ENCODE data around the gene SLC25A41. TPM values are rescaled to one million over a fixed set of nuclear protein-coding genes. Genes with fewer than 3 reads are reported as not detected.
"Not testable (repeated sequence)": the region's sequence is repeated elsewhere in the genome, so short reads cannot be mapped to it uniquely, and the experiment has no call there.

The SLC25A41 gene
- total RNA-seq, 1 donor = not detected

DNA sequence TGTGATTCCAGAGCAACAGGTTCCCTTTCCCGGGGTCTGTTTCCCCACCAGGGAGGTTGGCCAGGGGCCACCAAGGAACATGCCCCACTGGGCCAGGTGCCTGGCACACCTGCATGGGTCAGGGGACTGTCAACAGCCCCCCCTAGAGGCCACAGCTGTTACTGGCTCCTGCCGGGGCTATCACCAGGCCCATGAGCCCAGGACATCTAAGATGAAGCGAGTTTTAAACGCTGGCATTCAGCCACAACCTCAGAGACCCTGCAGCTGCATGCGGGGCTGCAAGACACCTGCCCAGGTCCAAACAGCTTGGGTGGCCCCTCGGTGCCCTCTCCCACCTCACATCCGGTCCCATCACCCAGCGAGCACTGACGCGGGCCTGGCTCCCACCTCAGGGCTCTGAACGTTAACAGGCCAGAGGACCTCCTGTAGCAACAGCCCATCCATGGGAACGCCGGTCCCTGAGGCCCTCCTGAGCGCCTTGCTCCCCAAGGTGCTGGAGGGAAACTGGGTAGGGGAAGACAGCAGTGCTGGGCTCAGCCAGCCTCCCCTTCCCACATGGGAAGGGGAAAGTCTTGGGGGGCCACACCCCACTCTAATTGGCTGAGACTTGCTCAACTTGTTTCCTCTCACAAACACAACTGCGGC, 21.0 kb downstream of the SLC25A41 start:
- peak in 2 of 3 donors; percentile 29 to 45 for DNase-seq (ENCODE audit: low read depth in 2 of 3, low spot score in 2 of 3)

DNA sequence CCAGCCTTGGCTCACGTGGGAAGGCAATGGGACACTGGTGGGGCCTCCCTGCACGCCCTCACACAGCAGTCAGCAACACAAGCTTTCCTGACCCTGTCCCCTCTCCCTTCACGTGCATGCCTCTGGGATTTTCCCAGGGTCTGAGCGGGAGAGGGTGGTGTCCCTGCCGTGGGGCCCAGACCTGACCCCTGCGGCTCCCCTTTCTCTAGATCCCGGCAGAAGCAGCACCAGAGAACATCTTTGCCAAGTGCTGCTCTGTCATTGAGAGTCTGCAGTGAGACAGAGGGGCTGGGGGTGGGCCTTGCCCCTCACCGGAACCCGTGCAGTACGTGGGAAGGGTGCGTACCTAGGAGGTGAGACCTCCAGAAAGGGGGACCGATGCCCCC, 21.5 kb downstream of the SLC25A41 start:
- DNase-seq (ENCODE audit: low read depth in 2 of 3, low spot score in 2 of 3) = no peak

GRCh38 chr19:6409346-6409745, 24.2 kb downstream of the SLC25A41 start:
- DNase-seq (ENCODE audit: low read depth in 2 of 3, low spot score in 2 of 3) = no peak

DNA sequence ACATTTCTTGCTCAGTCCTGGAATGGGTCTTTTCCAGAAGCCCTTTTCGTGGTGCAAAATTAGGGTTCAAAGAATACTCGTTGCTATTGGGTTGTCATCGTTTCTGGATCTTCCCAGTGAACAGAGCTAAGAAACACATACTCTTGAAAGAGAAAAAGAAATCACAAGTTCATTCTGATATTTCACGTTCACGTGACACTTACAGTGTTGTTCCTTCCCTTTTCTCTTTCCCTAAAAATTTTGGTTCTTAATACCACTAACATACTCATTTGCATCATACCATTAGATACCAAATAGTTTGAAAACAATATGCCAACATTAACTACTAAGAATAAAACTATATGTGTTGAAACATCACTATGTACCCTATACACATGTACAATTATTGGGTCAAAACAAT, 27.2 kb downstream of the SLC25A41 start:
- DNase-seq (ENCODE audit: low read depth in 2 of 3, low spot score in 2 of 3) = no peak

GRCh38 chr19:6402837-6403608, 30.5 kb downstream of the SLC25A41 start:
- no peak for DNase-seq (ENCODE audit: low read depth in 2 of 3, low spot score in 2 of 3)

DNA sequence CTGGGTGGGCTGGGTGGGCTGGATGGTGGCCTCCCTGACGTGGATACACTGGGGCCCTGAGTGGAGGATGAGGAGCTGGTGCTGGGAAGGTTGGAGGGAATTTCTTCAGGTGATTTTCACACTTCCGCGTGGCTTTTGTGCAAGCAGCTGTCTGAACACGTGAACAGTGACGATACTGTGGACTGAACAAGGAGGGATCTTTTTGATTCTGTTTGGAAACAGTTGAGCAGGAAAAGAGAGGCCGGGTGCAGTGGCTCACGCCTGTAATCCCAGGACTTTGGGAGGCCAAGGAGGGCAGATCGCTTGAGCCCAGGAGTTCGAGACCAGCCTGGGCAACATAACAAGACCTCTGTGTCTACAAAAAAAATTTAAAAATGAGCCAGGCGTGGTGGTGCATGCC, 31.5 kb downstream of the SLC25A41 start:
- DNase-seq (ENCODE audit: low read depth in 2 of 3, low spot score in 2 of 3) = no peak

DNA sequence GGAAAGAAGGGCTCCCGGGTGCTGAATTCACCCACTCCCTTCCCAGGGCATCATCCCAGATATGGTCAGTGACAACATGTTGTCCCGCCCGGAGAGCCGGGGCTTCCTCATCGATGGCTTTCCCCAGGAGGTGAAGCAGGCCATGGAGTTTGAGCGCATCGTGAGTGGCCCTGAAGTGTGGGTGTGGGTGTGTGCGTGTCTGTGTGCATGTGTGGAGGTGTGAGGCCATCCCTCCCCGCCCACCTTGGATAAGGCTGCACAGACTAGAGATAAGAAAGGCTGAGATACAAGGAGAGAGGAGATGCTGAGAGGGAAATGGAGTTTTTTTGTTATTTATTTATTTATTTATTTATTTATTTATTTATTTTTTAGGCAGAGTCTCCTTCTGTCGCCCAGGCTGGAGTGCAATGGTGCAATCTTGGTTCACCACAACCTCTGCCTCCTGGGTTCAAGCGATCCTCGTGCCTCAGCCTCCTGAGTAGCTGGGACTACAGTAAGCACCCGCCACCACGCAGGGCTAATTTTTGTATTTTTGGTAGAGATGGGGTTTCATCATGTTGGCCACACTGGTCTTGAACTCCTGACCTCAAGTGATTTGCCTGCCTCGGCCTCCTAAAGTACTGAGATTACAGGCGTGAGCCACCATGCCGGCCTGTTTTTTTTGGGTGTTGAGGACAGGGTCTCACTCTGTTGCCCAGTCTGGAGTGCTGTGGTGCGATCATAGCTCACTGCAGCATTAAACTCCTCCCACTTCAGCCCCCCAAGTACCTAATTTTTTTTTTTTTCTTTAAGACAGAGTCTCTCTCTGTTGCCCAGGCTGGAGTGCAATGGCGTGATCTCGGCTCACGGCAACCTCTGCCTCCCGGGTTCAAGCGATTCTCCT, 33.3 kb downstream of the SLC25A41 start:
- DNase-seq (ENCODE audit: low read depth in 2 of 3, low spot score in 2 of 3) = not testable (repeated sequence)

DNA sequence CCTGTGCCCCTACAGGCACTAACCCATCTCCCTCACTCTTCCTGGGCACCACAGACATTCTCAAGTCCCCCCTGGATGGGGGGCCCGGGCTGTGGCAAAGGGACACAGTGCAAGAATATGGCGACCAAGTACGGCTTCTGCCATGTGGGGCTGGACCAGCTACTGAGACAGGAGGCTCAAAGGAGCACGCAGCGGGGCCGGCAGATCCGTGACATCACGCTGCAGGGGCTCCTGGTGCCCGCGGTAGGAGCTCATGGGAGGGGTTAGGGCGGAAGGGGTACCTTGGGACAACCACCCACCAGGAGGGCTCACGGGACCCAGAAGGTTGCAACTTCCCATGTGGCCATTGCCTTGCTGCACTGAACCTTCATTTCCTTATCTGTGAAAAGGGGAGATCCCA, 37.3 kb downstream of the SLC25A41 start:
- DNase-seq (ENCODE audit: low read depth in 2 of 3, low spot score in 2 of 3) = no peak

- no peak for DNase-seq (ENCODE audit: low read depth in 2 of 3, low spot score in 2 of 3)
Observed at GRCh38 chr19:6394831-6395230, 38.7 kb downstream of the SLC25A41 start.

GRCh38 chr19:6393983-6394412, 39.6 kb downstream of the SLC25A41 start:
- no peak for DNase-seq (ENCODE audit: low read depth in 2 of 3, low spot score in 2 of 3)

DNA sequence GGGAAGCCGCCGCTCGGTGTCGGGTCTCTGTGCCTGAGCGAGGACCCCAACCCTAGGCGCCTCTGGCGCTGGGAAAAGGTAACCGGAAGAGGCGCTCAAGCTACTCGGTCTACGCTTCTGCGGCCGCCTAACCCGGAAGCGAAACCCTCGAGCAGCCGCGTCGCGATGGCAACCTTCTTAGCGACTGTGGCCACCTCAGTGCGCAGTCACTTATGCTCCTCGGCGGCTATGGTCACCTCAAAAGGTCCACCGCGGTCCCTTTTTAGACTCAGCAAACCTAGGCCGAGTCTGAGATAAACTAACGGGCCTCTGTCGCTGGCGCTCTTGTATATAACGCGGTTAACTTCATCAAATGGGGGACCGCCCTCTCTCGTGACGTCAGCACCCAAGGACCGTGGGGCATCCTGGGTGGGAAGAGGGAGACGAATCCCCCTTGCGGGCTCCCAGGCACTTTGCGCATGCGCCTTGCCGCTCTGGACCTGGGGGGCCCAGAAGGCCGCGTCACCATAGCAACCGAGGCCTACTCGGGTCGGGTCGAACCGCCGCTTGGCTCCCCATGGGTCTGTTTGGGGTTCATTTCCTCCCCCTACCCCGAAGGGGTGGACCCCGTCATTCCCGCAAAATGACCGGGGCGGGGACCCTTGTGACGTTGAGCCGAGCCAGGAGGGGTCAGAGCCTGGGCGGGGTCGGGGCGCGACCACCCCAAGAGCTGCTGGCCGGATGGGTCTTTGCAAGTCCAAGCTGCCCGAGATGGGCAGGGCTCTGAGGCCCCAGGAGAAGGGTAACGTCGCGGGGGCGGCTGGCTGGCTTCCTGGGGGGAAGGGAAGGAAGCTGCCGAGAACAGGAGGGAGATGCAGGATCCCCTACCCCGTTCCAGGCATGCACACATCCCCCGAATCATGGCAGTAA, 40.2 kb downstream of the SLC25A41 start, which contains the start of gene GTF2F1:
GTF2F1 (minus strand) TSS at position 91 of the 909 bp plus-strand sequence. CDS start 169 bp downstream, outside the sequence.
- DNase-seq (ENCODE audit: low read depth in 2 of 3, low spot score in 2 of 3) = peak; percentile 90 to 98 (median 97)

DNA sequence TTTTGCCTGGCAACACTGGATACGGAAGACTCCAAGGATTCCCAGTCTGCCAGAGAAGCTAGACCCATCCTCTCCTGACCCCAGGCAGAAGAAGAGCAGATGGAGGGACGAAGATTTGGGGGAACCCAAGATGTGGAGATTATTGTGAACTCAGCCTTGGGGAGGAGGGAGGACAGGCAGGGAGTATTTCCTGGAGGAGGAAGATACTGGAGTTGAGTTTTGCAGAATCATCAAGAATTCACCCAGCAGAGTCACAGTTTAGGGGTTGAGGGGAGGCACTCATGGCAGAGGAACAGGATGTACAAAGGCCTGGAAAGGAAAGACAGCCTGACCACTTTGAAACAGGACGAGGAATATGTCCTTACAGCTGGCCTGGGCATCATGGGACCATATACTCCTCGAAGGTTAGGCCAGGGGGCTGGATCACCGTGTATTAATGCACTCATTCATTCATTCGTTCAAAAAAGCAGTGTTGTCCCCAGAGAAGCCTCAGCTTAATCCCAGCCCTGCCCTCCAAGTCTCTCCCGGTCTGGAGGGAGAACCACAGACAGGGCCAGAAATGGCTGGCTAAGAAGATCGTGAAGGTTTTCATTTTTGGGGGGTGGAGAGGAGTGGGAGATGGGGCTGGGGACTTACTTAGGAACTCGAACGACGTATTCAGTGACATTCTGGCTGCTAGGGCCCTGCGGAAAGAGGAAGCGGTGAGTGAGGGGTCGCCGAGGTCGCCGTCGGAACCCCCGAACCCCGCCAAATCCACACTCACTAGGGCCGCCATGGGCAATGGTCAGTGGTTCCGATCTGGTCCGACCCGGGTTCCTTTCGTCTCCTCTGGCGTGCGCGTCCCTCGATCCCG, 41.1 kb downstream of the SLC25A41 start:
- no peak for DNase-seq (ENCODE audit: low read depth in 2 of 3, low spot score in 2 of 3)

- DNase-seq (ENCODE audit: low read depth in 2 of 3, low spot score in 2 of 3) = no peak
Observed at GRCh38 chr19:6387372-6387771, 46.2 kb downstream of the SLC25A41 start.

DNA sequence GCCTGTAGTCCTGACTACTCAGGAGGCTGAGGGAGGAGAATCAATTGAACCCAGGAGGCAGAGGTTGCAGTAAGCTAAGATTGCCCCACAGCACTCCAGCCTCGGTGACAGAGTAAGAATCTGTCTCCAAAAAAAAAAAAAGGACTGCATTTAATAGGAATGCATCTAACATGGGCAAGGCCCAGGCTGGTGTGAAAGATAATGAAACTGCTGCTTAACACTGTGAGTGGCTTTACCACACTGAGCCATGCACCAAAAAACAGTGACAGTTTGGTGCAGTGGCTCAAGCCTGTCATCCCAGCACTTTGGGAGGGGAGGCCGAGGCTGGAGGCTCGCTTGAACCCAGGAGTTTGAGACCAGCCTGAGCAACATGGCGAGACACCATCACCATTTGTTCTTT, 49.2 kb downstream of the SLC25A41 start:
- DNase-seq (ENCODE audit: low read depth in 2 of 3, low spot score in 2 of 3) = no peak

DNA sequence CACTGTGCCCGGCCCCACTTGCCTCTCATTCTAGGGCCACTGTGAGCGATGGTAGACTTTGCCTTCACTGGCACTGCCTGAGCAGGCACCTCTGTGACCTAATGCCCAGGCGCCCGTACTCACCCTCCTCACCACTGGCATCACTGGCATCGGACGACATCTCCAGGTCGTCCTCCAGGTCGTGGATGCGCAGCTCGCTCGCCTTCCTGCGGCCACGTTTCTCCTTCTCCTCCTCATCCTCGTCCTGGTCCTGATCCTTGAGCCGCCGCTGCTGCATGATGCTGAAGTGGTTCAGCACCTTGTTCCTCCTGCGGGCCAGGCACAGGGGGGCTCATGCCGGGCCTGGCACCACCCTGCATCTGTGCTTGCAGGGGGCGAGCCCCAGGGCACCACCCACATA, 50.4 kb downstream of the SLC25A41 start:
- no peak for DNase-seq (ENCODE audit: low read depth in 2 of 3, low spot score in 2 of 3)

DNA sequence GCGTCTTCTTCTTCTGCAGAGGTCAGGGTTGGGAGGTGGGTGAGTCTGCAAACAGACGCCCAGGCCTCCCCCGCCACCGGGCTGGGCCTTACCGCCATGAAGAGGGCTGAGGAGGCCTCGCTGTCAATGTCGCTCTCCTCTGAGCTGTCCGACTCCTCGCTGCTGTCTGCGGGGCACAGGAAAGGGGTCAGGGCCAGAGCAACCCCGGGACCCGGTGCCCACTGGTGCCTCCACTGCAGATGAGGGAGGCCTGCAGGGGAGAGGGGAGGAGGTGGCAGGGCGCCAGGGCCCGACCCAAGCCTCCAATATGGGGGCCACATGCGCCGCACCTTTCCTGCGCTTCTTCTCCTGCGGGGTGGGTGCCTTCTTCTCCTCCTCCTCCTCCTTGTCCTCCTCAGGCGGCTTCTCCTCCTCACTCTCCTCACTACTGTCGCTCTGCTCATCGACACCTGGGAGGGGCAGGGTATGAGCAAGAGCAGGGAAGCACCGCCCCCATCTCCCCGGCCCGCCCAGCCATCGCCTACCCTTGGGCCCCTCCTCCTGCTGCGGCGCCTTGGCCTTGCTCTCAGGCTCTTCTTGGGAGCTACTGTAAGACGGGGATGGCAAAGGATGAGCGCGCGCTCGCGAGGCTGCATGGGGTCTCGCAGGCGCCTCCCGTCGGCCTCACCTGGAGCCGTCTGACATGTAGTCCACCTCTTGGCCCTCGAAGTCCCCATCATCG, 52.4 kb downstream of the SLC25A41 start:
- no peak for DNase-seq (ENCODE audit: low read depth in 2 of 3, low spot score in 2 of 3)

- DNase-seq (ENCODE audit: low read depth in 2 of 3, low spot score in 2 of 3) = no peak
Observed at GRCh38 chr19:6379744-6380143, 53.8 kb downstream of the SLC25A41 start.

DNA sequence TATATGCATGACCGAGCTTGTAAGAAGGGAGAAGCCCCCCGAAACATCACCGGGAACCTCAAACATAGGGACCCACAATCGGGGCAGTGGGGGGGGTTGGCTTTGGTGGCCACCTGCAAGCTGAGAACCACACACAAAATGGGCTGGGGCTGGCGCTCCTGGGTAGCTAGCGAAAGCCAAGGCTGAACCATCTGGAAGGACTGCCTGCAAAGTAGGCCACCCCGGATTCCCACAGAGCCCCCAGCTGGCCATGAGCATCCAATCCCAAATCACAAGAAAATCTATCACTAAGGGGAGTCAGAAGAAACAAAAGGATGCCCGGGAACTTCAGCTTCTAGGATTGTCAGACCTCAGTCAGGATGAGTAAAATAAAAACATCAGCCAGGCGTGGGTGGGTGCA, 55.1 kb downstream of the SLC25A41 start:
- no peak for DNase-seq (ENCODE audit: low read depth in 2 of 3, low spot score in 2 of 3)

GRCh38 chr19:6378041-6378440, 55.5 kb downstream of the SLC25A41 start:
- no peak for DNase-seq (ENCODE audit: low read depth in 2 of 3, low spot score in 2 of 3)
